Breast epithelium (tissue), 3 donors: Measurements from ENCODE around the gene ABLIM2.

ENCODE experiments used
- CTCF ChIP-seq, 3 donors: fragments of 450-650 bp; IDR thresholded peaks; one replicate each; pipeline ENCODE4 v1.5.1; 2016 to 2017; ENCODE audit warnings: antibody characterized with exemption in 3 of 3, mild to moderate bottlenecking in 3 of 3, moderate library complexity in 3 of 3
- POLR2A ChIP-seq: fragments of 450-650 bp; IDR thresholded peaks from one replicate; pipeline ENCODE4 v1.6.1; 2016; ENCODE audit warnings: antibody characterized with exemption, mild to moderate bottlenecking, moderate library complexity

DNA sequence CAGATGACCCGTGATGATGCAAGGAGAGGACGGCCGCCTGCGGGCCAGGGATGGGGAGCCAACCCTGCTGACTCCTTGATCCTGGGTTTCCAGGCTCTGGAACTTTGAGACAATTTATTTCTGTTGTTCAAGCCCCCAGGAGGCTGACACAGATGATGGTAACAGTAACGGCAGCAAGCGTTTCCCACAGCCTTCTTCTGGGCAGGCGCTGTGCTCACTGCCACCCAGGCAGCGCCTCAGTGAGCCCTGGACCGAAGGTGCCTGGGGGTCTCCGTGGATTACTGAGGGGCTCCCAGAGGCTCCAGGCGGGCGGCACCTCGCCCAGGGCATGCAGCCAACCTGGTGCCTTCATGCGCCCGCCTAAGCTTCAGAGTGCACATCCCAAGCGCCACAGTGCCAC is 115.0 kb downstream of the ABLIM2 start:
- TF ChIP-seq CTCF (IDR thresholded peaks at IDR 0.05) (no peak), POLR2A (no peak)
